ENCODE results near the gene MLXIP.

- TF ChIP-seq EZH2 (IDR thresholded peaks at IDR 0.05; ENCODE audit: borderline replicate concordance, insufficient read depth, low read length, poor library complexity, severe bottlenecking) (no peak), CTCF (IDR thresholded peaks at IDR 0.05; ENCODE audit: poor library complexity, severe bottlenecking) (no peak)
Measured at GRCh38 chr12:122185494-122186082, 107.0 kb downstream of the MLXIP start.

Measured in neural cell (in vitro differentiated cells).